D721Med (cell line): ENCODE measurements around the gene LRRC51.
"Not testable (repeated sequence)": the region's sequence is repeated elsewhere in the genome, so short reads cannot be mapped to it uniquely, and the experiment has no call there.

Experiments
- DNase-seq: peaks from one replicate; pipeline ENCODE4 v3.0.0; 2011; ENCODE audit warnings: low spot score; ENCODE audit not compliant: insufficient read length
- FAIRE-seq: peaks from 2 replicates; lab custom pipeline; 2011; peaks lifted over from hg19 to GRCh38; lab: Jason Lieb, UNC
- TF ChIP-seq, protein P1 (sequence below): IDR thresholded peaks from 2 replicates; pipeline ENCODE4 v1.5.1; 2012; ENCODE audit warnings: mild to moderate bottlenecking, control low read depth; ENCODE audit not compliant: insufficient read depth; ENCODE audit errors: missing control alignments

The LRRC51 gene

DNA sequence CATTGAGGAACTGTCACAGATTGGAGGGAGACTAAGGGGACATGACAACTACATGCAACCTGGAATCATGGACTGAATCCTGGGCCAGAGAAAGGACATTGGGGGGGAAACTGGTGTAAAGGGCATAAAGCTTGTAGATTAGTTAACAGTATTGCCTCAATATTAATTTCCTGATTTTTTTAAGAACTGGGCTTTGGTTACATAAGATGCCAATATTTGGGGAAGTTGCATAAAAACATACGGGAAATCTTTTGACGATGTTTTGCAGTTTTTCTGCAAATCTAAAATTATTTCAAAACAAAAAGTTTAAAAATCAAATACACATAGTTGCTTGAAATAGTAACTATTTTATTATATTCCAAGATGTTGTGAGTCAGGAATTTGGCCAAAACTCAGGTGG, 52.0 kb downstream of the LRRC51 start:
- TF ChIP-seq, protein P1, sequence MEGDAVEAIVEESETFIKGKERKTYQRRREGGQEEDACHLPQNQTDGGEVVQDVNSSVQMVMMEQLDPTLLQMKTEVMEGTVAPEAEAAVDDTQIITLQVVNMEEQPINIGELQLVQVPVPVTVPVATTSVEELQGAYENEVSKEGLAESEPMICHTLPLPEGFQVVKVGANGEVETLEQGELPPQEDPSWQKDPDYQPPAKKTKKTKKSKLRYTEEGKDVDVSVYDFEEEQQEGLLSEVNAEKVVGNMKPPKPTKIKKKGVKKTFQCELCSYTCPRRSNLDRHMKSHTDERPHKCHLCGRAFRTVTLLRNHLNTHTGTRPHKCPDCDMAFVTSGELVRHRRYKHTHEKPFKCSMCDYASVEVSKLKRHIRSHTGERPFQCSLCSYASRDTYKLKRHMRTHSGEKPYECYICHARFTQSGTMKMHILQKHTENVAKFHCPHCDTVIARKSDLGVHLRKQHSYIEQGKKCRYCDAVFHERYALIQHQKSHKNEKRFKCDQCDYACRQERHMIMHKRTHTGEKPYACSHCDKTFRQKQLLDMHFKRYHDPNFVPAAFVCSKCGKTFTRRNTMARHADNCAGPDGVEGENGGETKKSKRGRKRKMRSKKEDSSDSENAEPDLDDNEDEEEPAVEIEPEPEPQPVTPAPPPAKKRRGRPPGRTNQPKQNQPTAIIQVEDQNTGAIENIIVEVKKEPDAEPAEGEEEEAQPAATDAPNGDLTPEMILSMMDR, result no peak
- no peak for FAIRE-seq
- DNase-seq, result no peak

DNA sequence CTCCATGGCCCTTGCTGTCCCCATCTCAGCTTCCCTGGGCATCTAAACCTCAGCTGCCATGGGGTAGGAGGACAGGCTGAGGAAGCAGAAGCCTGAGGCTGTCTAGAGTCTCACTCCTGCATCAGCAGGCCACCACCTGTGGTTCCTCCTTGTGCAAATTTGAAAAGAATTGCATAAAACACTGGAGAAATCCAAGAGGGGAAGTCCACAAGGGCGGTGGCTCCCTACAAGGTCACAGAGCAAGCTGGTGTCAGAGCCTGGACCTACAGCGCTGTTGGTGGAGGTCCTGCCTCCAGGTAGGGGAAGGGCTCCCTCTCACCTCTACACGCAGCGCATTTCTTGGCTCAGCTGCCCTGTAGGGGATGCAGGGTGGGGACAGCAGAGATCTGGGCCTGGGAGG, 54.8 kb downstream of the LRRC51 start, which contains the start of gene FOLR3:
TSS of gene FOLR3 (plus strand) at position 253 of the 400 bp plus-strand sequence. CDS start 228 bp downstream, outside the sequence.
- not testable (repeated sequence) for DNase-seq, FAIRE-seq

DNA sequence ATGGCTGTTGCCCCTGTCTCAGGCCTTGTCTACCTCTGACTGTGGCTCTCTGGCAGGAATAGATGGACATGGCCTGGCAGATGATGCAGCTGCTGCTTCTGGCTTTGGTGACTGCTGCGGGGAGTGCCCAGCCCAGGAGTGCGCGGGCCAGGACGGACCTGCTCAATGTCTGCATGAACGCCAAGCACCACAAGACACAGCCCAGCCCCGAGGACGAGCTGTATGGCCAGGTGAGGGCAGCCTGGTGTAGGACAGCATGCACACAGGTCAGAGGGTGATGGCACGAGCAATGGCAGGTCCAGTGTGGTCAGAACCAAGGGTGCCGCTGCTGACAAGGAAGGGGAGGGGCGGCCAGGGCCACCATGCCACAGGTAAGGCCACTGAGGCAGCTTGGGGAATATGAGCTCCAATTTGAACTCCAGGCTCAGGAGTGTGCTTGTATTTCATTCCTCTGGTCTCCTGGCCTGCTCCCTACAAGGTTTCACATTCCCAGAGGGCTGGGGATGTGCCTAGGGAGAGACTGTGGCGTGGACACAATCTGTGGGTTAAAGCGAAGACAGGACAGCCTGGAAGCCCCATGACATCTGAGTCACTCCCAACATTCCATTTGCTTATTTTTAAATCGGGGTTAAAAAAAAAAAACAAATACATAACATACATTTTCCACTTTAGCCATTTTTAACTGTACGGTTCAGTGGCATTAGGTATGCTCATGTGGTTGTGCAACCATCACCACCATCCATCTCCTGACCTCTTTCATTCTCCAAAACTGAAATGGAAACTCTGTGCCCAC, 55.4 kb downstream of the LRRC51 start:
- TF ChIP-seq, protein P1, result no peak
- no peak for DNase-seq
- no peak for FAIRE-seq

DNA sequence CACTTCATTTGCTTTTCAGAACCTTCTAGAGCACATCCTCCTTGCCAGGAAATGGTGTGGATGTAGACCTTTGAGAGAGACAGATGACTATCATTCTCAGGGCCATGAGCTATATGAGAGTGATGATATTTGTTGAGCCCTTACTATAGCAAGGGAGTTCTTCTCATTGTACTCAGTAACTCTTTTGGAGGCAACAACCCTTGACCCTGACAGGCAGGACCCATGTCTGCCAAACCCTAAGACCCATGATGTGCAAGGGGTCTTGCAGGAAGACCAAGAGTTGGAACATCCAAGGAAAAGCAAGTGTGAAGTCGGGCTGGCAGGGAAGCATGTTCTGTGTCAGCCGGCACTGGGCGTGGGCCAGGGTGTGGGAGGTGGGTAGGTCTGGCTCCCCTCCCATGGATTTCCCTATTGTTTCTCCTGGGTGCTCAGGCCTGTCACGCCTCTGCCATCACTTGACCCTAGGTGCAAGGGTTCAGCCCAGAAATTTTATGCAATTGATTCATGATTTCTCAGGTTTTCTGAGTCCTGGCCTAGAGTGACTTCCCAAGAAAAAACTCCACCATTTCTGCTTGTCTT, 56.1 kb downstream of the LRRC51 start:
- no peak for FAIRE-seq
- TF ChIP-seq, protein P1, result no peak

DNA sequence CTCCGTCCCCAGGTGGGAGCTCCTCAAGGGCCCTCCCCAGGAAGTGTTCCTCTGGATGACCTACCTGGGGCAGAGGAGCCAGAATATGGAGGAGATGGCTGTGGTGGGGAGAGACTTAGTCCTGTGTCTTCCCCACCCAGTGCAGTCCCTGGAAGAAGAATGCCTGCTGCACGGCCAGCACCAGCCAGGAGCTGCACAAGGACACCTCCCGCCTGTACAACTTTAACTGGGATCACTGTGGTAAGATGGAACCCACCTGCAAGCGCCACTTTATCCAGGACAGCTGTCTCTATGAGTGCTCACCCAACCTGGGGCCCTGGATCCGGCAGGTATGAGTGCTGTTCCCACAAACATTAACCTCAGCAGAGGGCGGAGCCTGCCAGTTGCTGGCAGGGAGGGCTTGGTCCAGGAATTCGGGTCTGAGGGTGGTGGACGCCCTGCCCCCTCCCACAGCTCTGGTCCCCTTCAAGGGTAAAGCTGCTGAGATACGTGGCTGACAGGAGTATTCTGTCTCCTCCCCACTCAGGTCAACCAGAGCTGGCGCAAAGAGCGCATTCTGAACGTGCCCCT, 58.3 kb downstream of the LRRC51 start:
- FAIRE-seq (no peak), DNase-seq (no peak)
- TF ChIP-seq, protein P1, result no peak

More for the DNA sequence above, 56.1 kb downstream of the LRRC51 start:
- DNase-seq, result no peak

DNA sequence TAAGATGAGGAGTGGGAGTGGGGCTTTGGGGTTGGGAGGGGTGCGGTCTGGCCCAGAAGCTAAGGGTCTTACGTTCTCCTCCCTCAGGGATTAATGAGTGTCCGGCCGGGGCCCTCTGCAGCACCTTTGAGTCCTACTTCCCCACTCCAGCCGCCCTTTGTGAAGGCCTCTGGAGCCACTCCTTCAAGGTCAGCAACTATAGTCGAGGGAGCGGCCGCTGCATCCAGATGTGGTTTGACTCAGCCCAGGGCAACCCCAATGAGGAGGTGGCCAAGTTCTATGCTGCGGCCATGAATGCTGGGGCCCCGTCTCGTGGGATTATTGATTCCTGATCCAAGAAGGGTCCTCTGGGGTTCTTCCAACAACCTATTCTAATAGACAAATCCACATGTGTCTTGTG, 58.9 kb downstream of the LRRC51 start:
- FAIRE-seq (no peak), DNase-seq (no peak)
- TF ChIP-seq, protein P1, result no peak

DNA sequence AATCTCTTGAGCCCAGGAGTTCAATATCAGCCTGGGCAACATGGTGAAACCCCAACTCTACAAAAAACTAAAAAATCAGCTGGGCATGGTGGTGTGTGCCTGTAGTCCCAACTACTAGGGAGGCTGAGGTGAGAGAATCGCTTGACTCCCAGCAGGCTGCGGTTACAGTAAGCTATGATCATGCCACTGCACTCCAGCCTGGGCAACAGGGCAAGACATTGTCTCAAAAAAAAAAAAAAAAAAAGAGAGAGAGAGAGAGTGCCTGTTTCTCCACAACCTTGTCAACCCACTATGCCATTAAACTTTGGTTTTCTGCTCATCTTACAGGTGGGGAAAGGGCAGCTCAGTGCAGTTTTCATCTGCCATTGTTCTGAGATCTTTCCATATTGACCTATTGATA, 60.0 kb downstream of the LRRC51 start:
- DNase-seq (no peak), FAIRE-seq (no peak)
- TF ChIP-seq, protein P1, result no peak
